ENCODE results near the gene PPP3CA.

Gene PPP3CA

DNA sequence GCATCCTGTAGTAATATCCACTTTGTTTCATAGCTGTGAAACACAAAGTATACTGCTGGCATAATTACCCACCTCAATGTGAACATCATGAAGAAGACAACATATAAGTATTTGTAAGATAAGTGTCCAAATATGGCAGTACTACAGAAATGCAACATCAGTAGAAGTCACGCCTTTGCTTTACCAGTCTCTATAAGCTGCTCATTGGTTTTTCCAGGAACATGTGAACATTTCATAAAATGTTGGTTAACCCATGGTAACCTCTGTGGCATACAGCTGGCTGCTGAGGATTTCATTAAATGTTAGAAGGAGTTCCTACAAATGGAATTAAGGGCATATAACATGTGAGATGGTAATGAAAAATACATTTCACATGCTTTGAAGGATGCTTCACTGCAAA is 77.6 kb downstream of the PPP3CA start:
- DNase-seq, result no peak
- no peaks in the 10 kb centered on the region for H3K36me3 Mint-ChIP-seq
- no peaks in the 10 kb centered on the region for H3K27me3 Mint-ChIP-seq
- peaks cover 10% of the 10 kb centered on the region for H3K4me1 Mint-ChIP-seq
- H3K4me3 Mint-ChIP-seq, result no peak overlapping the region
- CTCF ChIA-PET, result no interaction called here
- no peaks in the 10 kb centered on the region for H3K9me3 Mint-ChIP-seq
- no peak overlapping the region for H3K27ac Mint-ChIP-seq

DNA sequence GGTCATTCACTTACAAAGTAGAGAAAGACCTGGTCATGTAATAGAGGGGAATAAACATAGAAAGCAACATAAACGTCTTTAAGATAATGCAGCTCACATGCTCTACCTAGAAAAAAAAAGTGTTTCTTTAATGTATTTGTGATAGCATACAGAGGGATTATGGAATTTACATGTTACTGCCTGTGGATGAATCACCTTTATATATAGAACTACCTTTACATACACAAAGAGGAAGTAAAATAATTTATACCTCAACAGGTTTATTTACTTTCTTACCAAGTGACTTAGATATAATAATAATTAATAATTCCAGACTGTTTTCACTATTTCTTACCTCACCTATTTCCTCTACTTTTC is 81.5 kb downstream of the PPP3CA start:
- CTCF ChIA-PET, result no interaction called here
- H3K4me1 Mint-ChIP-seq, result peaks cover 10% of the 10 kb centered on the region
- H3K27me3 Mint-ChIP-seq, result no peaks in the 10 kb centered on the region
- H3K9me3 Mint-ChIP-seq, result no peaks in the 10 kb centered on the region
- H3K4me3 Mint-ChIP-seq, result no peak overlapping the region
- no peak for DNase-seq
- H3K27ac Mint-ChIP-seq, result no peak overlapping the region
- H3K36me3 Mint-ChIP-seq, result no peaks in the 10 kb centered on the region

DNA sequence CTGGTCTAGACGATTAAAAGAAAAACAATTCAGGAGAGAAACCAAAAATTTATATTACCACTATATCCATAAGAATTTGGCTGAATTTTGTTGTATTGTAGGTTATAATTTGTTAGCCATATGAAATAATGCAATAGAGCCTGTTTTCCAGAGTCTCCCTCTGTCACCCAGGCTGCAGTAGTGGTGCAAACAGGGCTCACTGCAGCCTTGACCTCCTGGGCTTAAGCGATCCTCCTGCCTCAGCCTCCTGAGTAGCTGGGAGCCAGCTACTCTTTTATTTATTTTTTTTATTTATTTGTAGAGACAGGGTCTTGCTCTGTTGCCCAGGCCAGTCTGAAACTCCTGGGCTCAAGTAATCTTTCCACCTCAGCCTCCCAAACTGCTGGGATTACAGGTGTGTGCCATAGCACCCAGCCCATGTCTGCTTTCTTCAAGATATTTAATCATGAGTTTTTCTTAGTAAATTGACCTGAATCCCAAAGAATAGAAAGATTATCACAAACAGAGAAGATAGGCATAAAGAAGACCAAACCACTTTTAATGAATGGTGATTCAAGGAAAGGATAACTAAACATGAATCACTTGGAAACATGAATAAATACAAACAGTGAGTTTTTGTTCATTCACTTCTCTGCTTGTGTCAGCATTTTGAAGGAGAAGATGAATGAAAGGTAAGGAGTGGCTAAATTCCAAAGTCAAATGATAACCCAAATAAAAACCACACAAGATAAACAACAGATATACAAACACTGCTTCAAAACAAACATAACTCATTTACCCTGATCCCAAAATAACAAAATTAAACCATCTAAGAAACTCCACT is 82.1 kb downstream of the PPP3CA start:
- no peak overlapping the region for H3K27ac Mint-ChIP-seq
- CTCF ChIA-PET, result no interaction called here

DNA sequence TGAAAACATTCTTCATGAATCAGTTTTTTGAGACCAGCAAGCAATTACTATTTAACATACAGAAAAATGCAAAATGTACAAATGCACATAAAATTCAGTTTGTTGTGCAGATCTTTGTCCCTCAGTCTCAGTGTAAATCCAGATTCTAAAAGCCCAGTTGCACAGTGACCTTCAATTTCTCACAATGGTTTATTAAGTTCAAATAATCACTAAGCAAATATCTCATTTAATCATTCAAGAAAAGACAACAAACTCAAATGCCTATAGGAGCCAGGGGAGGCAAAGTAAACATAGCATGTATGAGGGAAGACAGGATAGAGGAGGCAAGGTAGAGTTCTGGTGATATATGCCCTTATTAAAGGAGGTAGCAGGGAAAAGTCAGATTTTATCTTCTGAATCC is 82.8 kb downstream of the PPP3CA start:
- Mint-ChIP-seq H3K27ac (no peak overlapping the region), H3K36me3 (no peaks in the 10 kb centered on the region), H3K9me3 (no peaks in the 10 kb centered on the region), H3K4me3 (no peak overlapping the region), H3K4me1 (peaks cover 4% of the 10 kb centered on the region), H3K27me3 (no peaks in the 10 kb centered on the region)
- no peak for DNase-seq
- CTCF ChIA-PET, result no interaction called here

More for the DNA sequence above, 82.1 kb downstream of the PPP3CA start:
- Mint-ChIP-seq H3K4me1 (peaks cover 8% of the 10 kb centered on the region), H3K9me3 (no peaks in the 10 kb centered on the region), H3K4me3 (no peak overlapping the region), H3K27me3 (no peaks in the 10 kb centered on the region), H3K36me3 (no peaks in the 10 kb centered on the region)
- no peak for DNase-seq

DNA sequence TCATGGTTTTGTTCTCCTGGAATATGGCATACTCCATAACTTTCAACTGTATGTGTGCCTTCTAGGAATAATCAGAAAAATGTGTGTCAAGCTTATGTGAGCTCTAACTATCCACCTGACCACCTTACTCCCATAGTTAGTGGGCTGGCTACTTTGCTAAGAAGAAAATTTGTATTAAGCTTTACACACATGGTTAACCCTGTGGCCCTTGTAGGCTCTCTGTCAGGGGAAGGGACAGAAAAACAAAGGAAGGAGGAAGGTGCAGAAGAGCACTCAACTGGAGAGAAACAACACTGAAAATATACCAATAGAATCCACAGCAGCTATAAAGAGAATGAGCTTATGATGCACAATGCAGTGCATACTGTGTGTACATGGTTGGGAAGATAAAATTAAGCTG is 84.6 kb downstream of the PPP3CA start:
- no peaks in the 10 kb centered on the region for H3K9me3 Mint-ChIP-seq
- peaks cover 13% of the 10 kb centered on the region for H3K4me1 Mint-ChIP-seq
- DNase-seq, result no peak
- no peak overlapping the region for H3K4me3 Mint-ChIP-seq
- CTCF ChIA-PET, result no interaction called here
- no peaks in the 10 kb centered on the region for H3K27me3 Mint-ChIP-seq
- no peak overlapping the region for H3K27ac Mint-ChIP-seq
- no peaks in the 10 kb centered on the region for H3K36me3 Mint-ChIP-seq

DNA sequence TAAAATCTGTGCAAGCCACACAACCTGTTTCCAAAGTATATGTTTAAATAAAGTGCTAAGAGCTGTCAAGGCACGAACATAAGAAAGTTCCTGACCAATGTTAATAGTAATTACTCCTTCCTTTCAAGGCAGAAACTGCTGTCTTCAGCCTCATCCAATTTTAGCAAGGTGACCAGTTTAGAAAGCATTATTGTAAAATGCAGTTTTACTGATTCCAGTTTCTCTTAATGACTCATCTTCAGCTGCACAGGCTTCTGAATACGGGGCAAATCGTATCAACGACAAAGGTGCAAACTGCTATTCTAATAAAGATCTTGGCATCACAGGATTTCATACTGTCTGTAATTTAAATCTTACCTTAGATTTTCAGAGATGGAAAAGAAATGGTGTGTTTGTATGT is 87.5 kb downstream of the PPP3CA start:
- CTCF ChIA-PET, result no interaction called here
- H3K27me3 Mint-ChIP-seq, result no peaks in the 10 kb centered on the region
- H3K4me1 Mint-ChIP-seq, result peaks cover 13% of the 10 kb centered on the region
- H3K27ac Mint-ChIP-seq, result no peak overlapping the region
- no peaks in the 10 kb centered on the region for H3K36me3 Mint-ChIP-seq
- no peak overlapping the region for H3K4me3 Mint-ChIP-seq
- no peak for DNase-seq
- H3K9me3 Mint-ChIP-seq, result no peaks in the 10 kb centered on the region

DNA sequence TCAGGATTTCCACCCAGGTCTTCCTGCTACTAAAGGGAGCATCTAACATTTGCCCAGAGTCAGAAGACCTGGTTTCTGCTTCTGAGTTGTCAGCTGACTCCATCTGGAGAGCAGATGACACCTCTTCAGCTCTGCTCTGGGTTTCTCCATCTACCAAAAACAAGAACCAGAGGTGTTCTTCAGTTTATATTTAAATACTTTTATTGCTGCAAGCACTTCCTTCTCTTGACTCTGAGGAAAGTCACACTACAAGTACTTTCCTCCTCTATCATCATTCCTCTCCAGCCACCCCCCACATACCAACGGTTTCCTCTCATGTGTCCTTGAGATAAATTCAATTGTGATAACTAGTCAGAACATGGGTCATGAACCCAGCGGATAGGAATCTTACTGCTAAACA is 88.4 kb downstream of the PPP3CA start:
- CTCF ChIA-PET, result no interaction called here
- H3K4me1 Mint-ChIP-seq, result peaks cover 13% of the 10 kb centered on the region
- H3K36me3 Mint-ChIP-seq, result no peaks in the 10 kb centered on the region
- no peak overlapping the region for H3K4me3 Mint-ChIP-seq
- no peak for DNase-seq
- no peak overlapping the region for H3K27ac Mint-ChIP-seq
- no peaks in the 10 kb centered on the region for H3K9me3 Mint-ChIP-seq
- H3K27me3 Mint-ChIP-seq, result no peaks in the 10 kb centered on the region

DNA sequence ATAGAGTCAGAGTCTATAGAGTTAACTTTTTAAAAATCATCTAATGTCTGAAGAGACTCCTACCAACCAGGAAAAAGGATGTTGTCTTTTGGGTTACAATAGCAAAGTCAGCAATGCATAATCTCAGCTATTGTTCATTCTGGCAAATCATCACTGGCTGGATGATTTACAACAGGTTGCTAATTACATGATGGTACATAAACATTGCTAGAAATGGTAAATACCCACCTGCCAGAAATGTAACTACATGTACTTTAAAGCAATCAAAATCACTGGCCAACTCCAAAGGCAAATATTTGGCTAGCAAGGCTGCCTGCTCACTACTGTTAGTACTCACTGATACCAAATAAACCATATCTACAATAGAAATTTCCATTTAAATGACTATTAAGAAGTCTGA is 91.1 kb downstream of the PPP3CA start:
- CTCF ChIA-PET, result no interaction called here
- Mint-ChIP-seq H3K27me3 (no peaks in the 10 kb centered on the region), H3K36me3 (no peaks in the 10 kb centered on the region), H3K4me3 (no peak overlapping the region), H3K4me1 (peaks cover 13% of the 10 kb centered on the region), H3K27ac (no peak overlapping the region), H3K9me3 (no peaks in the 10 kb centered on the region)
- DNase-seq, result no peak

DNA sequence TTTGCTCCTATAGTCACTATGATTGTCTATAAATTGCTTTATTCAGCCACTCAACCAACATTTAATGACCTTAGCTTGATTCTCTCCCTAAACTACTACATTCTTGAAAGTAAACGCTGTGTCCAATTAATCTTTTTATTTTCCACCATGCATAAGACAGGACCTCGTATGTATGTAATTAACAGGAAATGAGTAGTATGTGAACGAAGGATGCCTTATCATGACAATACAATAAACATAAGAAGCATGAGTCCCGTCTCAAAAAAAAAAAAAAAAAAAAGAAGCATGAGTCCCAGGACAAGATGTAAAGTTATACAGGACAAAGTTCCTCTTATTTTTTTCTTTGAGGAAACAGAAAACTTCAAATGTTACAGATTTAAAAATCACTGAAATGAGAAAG is 92.5 kb downstream of the PPP3CA start:
- H3K9me3 Mint-ChIP-seq, result no peaks in the 10 kb centered on the region
- H3K4me1 Mint-ChIP-seq, result peaks cover 11% of the 10 kb centered on the region
- no peak overlapping the region for H3K27ac Mint-ChIP-seq
- CTCF ChIA-PET, result no interaction called here
- no peak overlapping the region for H3K4me3 Mint-ChIP-seq
- no peaks in the 10 kb centered on the region for H3K27me3 Mint-ChIP-seq
- no peaks in the 10 kb centered on the region for H3K36me3 Mint-ChIP-seq
- no peak for DNase-seq

DNA sequence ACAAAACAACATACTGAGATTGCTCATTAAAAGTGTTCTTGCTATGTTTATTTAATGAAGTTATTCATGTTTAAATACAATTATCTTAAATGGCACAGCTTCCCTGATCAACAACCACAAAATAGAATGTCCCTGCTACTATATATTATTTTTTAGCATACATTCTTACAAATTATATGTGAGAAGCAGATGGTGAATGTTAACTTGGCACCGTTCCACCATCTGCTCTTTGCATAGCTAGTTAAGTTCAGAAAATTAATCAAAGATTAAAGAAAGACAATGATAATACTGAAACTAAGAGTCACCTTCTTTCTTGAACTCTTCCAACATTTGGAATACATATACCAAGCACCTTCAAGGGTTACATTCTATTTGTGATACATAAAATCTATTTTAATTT is 94.2 kb downstream of the PPP3CA start:
- H3K27me3 Mint-ChIP-seq, result no peaks in the 10 kb centered on the region
- CTCF ChIA-PET, result no interaction called here
- no peaks in the 10 kb centered on the region for H3K36me3 Mint-ChIP-seq
- no peaks in the 10 kb centered on the region for H3K4me1 Mint-ChIP-seq
- H3K4me3 Mint-ChIP-seq, result no peak overlapping the region
- no peak for DNase-seq
- H3K27ac Mint-ChIP-seq, result no peak overlapping the region
- no peaks in the 10 kb centered on the region for H3K9me3 Mint-ChIP-seq

DNA sequence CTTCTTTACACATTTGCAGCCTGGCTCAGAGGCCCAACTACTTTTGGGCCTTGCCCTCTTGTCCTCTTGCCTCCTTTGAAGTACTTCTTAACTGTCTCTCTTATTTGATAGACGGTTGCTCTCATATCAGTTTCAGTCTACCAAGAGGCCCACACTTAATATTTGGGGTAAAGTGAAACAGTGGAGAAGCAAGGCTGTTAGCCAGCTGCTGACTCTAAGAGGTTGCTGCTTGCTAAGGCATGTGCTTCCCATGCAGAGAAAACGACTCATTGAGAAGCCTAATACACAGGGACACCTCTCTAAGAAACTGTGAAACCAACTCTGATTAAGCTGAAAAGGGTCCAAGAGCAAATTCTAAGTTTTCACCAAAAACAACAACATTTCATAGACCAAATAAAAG is 94.6 kb downstream of the PPP3CA start:
- DNase-seq, result no peak

DNA sequence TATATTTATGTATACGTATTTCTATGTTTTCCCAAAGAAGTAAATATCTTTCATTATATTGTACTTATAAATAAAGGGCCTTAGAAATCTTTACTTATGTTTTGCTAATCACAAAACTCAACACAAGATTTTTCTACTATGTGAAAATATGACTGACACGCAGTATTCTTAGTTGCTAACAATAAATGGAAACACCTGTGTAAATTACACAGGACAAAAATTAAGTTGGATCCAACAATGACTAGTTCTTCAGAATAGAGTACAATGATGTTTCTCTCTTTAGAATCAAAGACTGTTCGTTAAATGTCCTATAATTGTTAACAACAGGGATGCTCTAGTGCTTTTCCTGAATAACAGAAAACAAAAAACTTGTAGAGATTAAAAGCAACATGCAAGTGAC is 96.1 kb downstream of the PPP3CA start:
- H3K36me3 Mint-ChIP-seq, result no peaks in the 10 kb centered on the region
- H3K4me1 Mint-ChIP-seq, result no peaks in the 10 kb centered on the region
- H3K27me3 Mint-ChIP-seq, result no peaks in the 10 kb centered on the region
- CTCF ChIA-PET, result no interaction called here
- DNase-seq, result no peak
- H3K4me3 Mint-ChIP-seq, result no peak overlapping the region
- H3K27ac Mint-ChIP-seq, result no peak overlapping the region
- no peaks in the 10 kb centered on the region for H3K9me3 Mint-ChIP-seq

More for the DNA sequence above, 94.6 kb downstream of the PPP3CA start:
- CTCF ChIA-PET, result no interaction called here
- H3K27ac Mint-ChIP-seq, result peak overlapping the region; percentile 11
- no peaks in the 10 kb centered on the region for H3K27me3 Mint-ChIP-seq
- no peaks in the 10 kb centered on the region for H3K4me1 Mint-ChIP-seq
- no peak overlapping the region for H3K4me3 Mint-ChIP-seq
- no peaks in the 10 kb centered on the region for H3K36me3 Mint-ChIP-seq
- H3K9me3 Mint-ChIP-seq, result no peaks in the 10 kb centered on the region

DNA sequence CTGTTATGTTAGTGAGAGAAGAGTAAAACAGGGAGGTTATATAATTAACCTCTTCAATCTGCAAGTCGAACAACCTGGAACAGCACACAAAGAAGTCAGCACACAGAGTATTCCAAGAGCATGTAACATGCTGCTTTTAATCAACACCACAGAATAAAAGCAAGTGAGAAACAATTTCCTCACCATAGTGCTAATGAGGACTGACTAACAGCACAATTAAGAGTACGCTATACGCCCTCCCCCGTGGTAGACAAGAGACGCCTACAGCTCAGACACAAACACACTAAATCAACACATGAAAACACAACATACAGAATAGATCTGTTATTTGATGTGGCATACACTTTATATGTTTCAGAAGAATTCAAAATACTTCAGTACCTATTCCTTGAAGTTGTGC is 103.0 kb downstream of the PPP3CA start:
- CTCF ChIA-PET, result no interaction called here
- Mint-ChIP-seq H3K27ac (no peak overlapping the region), H3K4me3 (no peak overlapping the region), H3K36me3 (no peaks in the 10 kb centered on the region), H3K27me3 (no peaks in the 10 kb centered on the region), H3K9me3 (no peaks in the 10 kb centered on the region), H3K4me1 (no peaks in the 10 kb centered on the region)
- DNase-seq, result no peak

DNA sequence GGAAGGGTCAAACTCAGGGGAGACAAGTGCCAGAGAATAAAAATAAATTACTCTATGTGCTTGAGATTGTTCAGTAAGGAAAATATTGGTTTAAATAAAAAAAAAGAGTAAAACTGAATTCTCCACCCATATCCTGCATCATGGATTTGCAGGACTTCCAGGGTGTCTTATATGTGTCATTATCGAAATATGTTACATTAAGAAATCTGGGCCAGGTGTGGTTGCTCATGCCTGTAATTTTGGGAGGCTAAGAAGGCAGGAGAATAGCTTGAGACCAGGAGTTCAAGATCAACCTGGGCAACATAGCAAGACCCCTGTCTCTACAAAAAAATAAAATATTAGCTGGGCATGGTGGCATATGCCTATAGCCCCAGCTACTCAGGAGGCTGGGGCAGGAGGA is 104.9 kb downstream of the PPP3CA start:
- DNase-seq, result no peak
- H3K4me1 Mint-ChIP-seq, result no peaks in the 10 kb centered on the region
- no peak overlapping the region for H3K27ac Mint-ChIP-seq
- H3K27me3 Mint-ChIP-seq, result no peaks in the 10 kb centered on the region
- CTCF ChIA-PET, result no interaction called here
- H3K4me3 Mint-ChIP-seq, result no peak overlapping the region
- H3K36me3 Mint-ChIP-seq, result no peaks in the 10 kb centered on the region
- no peaks in the 10 kb centered on the region for H3K9me3 Mint-ChIP-seq

DNA sequence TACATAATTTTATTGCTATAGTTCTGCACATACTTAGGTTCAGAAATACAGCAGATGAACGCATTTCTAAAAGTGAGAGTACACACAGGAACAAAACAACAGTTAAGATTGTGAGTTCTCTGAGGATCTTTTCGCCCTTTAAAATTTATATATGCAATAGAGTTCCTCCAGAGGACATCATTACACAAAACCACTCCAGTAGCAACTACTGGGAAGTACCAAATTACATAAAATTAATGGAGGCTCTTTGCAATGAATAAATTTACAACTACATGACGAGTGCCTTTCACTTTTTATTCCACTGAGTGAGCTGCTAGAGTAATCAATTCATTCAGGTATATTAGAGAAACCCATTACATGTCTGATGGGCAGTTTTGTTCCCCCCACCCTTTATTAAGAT is 107.2 kb downstream of the PPP3CA start:
- CTCF ChIA-PET, result no interaction called here
- no peak for DNase-seq
- H3K36me3 Mint-ChIP-seq, result no peaks in the 10 kb centered on the region
- no peaks in the 10 kb centered on the region for H3K9me3 Mint-ChIP-seq
- no peak overlapping the region for H3K4me3 Mint-ChIP-seq
- H3K4me1 Mint-ChIP-seq, result no peaks in the 10 kb centered on the region
- no peak overlapping the region for H3K27ac Mint-ChIP-seq
- H3K27me3 Mint-ChIP-seq, result no peaks in the 10 kb centered on the region

DNA sequence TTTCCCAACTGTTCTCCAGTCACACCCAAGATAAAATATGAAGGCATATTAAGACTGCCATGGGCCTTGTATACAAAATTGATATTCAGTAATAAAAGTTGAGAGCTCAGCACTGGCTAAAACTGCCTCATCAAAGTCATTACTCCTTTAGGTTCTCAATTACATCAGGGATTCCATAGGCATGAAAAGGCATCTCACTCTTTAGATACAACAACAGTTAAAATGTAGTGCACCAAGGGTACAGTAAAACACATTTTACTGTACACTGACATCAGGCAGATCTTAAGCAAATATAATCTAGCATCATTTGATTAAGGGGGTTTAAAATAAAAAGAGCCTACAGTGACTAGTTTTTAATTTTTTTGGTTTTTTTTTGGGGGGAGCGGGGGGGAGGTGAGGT is 107.7 kb downstream of the PPP3CA start:
- H3K27me3 Mint-ChIP-seq, result no peaks in the 10 kb centered on the region
- CTCF ChIA-PET, result no interaction called here
- no peaks in the 10 kb centered on the region for H3K4me1 Mint-ChIP-seq

More for the DNA sequence above, 107.7 kb downstream of the PPP3CA start:
- Mint-ChIP-seq H3K36me3 (no peaks in the 10 kb centered on the region), H3K27ac (no peak overlapping the region), H3K4me3 (no peak overlapping the region), H3K9me3 (no peaks in the 10 kb centered on the region)
- no peak for DNase-seq

All from activated naive CD4-positive, alpha-beta T cell treated with anti-CD3 and anti-CD28 coated beads, Interleukin-2, amount 10 ng/mL, durations not matched to agents 7 days and 5 days (primary cell).